ENCODE measurements around the gene PDE4B.

DNA sequence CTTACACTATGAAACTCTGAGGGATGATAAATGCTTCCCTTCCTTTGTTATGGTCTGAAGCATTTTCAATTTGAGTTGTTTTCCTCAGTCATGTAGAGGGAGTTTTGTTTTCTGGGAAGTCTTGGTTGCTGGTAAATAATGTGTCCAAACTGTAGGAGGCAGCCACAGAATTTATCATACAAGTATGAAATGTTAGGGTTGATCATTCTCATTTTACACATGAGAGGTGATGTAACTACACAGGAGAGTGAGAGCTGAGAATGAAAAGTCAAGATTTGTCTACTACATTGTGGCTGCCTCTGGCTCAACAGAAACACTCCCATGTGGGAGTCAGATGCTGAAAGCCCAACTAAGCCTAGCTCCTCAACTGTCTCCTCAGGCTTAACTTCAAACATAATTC, 558.8 kb downstream of the PDE4B start:
- TF ChIP-seq POLR2A (IDR thresholded peaks at IDR 0.05; ENCODE audit: low read length), result no peak
- TF ChIP-seq GATA1 (IDR thresholded peaks at IDR 0.05; ENCODE audit: low read depth, low read length), result no peak

All from erythroblast (primary cell).